Neural cell (in vitro differentiated cells): ENCODE data around the gene SPTBN1. TPM values are rescaled to one million over a fixed set of nuclear protein-coding genes. Genes with fewer than 3 reads are reported as not detected.

Source experiments
- H2AFZ ChIP-seq: fragments of 200-600, 300-800 bp; sonication (generic), shearing (Covaris generic); 2 replicates; pipeline ENCODE4 v1.6.0; 2014; ENCODE audit warnings: low read depth, mild to moderate bottlenecking, antibody characterized with exemption, low read length, moderate library complexity
- H3F3A ChIP-seq: fragments of 200-600 bp; shearing (Covaris generic); 2 replicates; pipeline ENCODE4 v1.6.1; 2016; ENCODE audit warnings: mild to moderate bottlenecking, moderate library complexity, mixed read lengths, antibody characterized with exemption, low read length; ENCODE audit not compliant: insufficient read depth, poor library complexity, severe bottlenecking
- H3K27ac ChIP-seq: fragments of 200-600, 300-800 bp; sonication (generic), shearing (Covaris generic); 2 replicates; pipeline ENCODE4 v1.5.1; 2014; ENCODE audit warnings: mild to moderate bottlenecking, low read length, moderate library complexity
- H3K27me3 ChIP-seq: fragments of 300-800, 200-600 bp; sonication (generic), shearing (Covaris generic); 2 replicates; pipeline ENCODE4 v1.6.0; 2014; ENCODE audit warnings: mild to moderate bottlenecking, low read depth, low read length, moderate library complexity; ENCODE audit not compliant: insufficient read depth
- H3K36me3 ChIP-seq: fragments of 300-800, 200-600 bp; sonication (generic), shearing (Covaris generic); 2 replicates; pipeline ENCODE4 v1.5.1; 2014; ENCODE audit warnings: mild to moderate bottlenecking, antibody characterized with exemption, low read length, moderate library complexity; ENCODE audit not compliant: insufficient read depth
- H3K4me2 ChIP-seq: fragments of 300-800, 200-600 bp; sonication (generic), shearing (Covaris generic); 2 replicates; pipeline ENCODE4 v1.6.0; 2014; ENCODE audit warnings: mild to moderate bottlenecking, low read length
- H3K4me3 ChIP-seq: fragments of 300-800, 200-600 bp; sonication (generic), shearing (Covaris generic); 2 replicates; pipeline ENCODE4 v1.5.1; 2014; ENCODE audit warnings: mild to moderate bottlenecking, low read length, moderate library complexity
- H3K79me2 ChIP-seq: fragments of 200-600 bp; shearing (Covaris generic); replicated peaks from 2 replicates; pipeline ENCODE4 v1.6.0; 2014; ENCODE audit warnings: mild to moderate bottlenecking, low read length, moderate library complexity; ENCODE audit not compliant: insufficient read depth
- H3K9ac ChIP-seq: fragments of 300-800, 200-600 bp; sonication (generic), shearing (Covaris generic); 2 replicates; pipeline ENCODE4 v1.6.1; 2016; ENCODE audit warnings: mild to moderate bottlenecking, low read length, mixed read lengths
- H3K9me2 ChIP-seq: fragments of 200-600 bp; shearing (Covaris generic); 2 replicates; pipeline ENCODE4 v1.6.1; 2016; ENCODE audit warnings: mild to moderate bottlenecking, low read length, mixed read lengths; ENCODE audit not compliant: insufficient read depth
- H3K9me3 ChIP-seq: fragments of 200-600, 300-800 bp; sonication (generic), shearing (Covaris generic); 2 replicates; pipeline ENCODE4 v1.6.1; 2016; ENCODE audit warnings: mild to moderate bottlenecking, mixed run types, low read length, moderate library complexity, mixed read lengths
- H4K20me1 ChIP-seq: fragments of 200-600 bp; shearing (Covaris generic); 2 replicates; pipeline ENCODE4 v1.6.1; 2016; ENCODE audit warnings: mild to moderate bottlenecking, mixed run types; ENCODE audit not compliant: insufficient read depth
- EP300 ChIP-seq: fragments of 450-650 bp; conservative IDR thresholded peaks from 2 replicates; pipeline ENCODE4 v1.6.1; 2014; ENCODE audit warnings: antibody characterized with exemption, mild to moderate bottlenecking, moderate library complexity; ENCODE audit not compliant: poor library complexity, severe bottlenecking
- EZH2 ChIP-seq: fragments of 200-600, 300-800 bp; shearing (Covaris generic), sonication (generic); IDR thresholded peaks from 2 replicates; pipeline ENCODE4 v1.6.1; 2014; ENCODE audit warnings: antibody characterized with exemption, low read length, borderline replicate concordance, mild to moderate bottlenecking; ENCODE audit not compliant: insufficient read depth, poor library complexity, severe bottlenecking
- MXI1 ChIP-seq: fragments of 450-650 bp; conservative IDR thresholded peaks from 2 replicates; pipeline ENCODE4 v1.6.1; 2014; ENCODE audit warnings: antibody characterized with exemption, mild to moderate bottlenecking; ENCODE audit not compliant: poor library complexity, severe bottlenecking
- POLR2AphosphoS5 ChIP-seq: IDR thresholded peaks from 2 replicates; pipeline ENCODE4 v1.6.1; 2012
- RAD21 ChIP-seq: fragments of 450-650 bp; conservative IDR thresholded peaks from 2 replicates; pipeline ENCODE4 v1.6.1; 2014; ENCODE audit warnings: antibody characterized with exemption, mild to moderate bottlenecking, moderate library complexity
- SMC3 ChIP-seq: fragments of 450-650 bp; conservative IDR thresholded peaks from 2 replicates; pipeline ENCODE4 v1.6.1; 2014; ENCODE audit warnings: antibody characterized with exemption, mild to moderate bottlenecking, moderate library complexity; ENCODE audit not compliant: poor library complexity
- TAF1 ChIP-seq: IDR thresholded peaks from 2 replicates; pipeline ENCODE4 v1.6.1; 2012; ENCODE audit warnings: low read depth
- polyA plus RNA-seq: library from polyadenylated mRNA; depleted of rRNA; stranded (reverse); fragments of >200 nt; gene quantifications from 2 replicates; pipeline ENCODE4 v1.2.3, GENCODE V29; 2014
- TF ChIP-seq, protein P1 (sequence below): fragments of 450-650 bp; IDR thresholded peaks from 2 replicates; pipeline ENCODE4 v1.5.1; 2014; ENCODE audit warnings: antibody characterized with exemption, mild to moderate bottlenecking, moderate library complexity; ENCODE audit not compliant: poor library complexity, severe bottlenecking
- TF ChIP-seq, protein P2 (sequence below): IDR thresholded peaks from 2 replicates; pipeline ENCODE4 v1.6.1; 2012; ENCODE audit warnings: borderline replicate concordance

SPTBN1 gene
- polyA plus RNA-seq, 1 donor from 2014 or later, result 92.1 TPM

DNA sequence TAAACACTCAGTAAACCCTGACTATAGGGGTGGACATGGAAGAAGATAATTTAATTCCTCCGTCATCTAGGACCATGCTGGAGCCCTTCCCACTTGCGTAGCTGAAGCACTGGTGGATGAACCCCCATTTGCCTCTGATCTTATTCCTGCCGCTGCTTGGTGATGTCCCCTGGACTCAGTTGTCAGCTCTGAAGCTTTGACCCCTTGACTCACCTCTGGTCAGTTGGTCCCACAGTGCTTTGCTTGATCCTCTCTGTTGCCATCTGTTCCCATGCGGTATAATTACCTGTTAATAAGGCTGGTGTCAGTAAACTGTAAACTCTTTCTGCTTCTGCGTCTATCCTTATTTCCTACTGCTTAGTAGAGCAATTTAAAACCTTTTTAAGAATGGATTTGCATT is 126.9 kb downstream of the SPTBN1 start:
- TF ChIP-seq SMC3 (no peak), RAD21 (no peak), TAF1 (no peak), EP300 (no peak), EZH2 (no peak), MXI1 (no peak), POLR2AphosphoS5 (no peak)
- TF ChIP-seq, protein P1, sequence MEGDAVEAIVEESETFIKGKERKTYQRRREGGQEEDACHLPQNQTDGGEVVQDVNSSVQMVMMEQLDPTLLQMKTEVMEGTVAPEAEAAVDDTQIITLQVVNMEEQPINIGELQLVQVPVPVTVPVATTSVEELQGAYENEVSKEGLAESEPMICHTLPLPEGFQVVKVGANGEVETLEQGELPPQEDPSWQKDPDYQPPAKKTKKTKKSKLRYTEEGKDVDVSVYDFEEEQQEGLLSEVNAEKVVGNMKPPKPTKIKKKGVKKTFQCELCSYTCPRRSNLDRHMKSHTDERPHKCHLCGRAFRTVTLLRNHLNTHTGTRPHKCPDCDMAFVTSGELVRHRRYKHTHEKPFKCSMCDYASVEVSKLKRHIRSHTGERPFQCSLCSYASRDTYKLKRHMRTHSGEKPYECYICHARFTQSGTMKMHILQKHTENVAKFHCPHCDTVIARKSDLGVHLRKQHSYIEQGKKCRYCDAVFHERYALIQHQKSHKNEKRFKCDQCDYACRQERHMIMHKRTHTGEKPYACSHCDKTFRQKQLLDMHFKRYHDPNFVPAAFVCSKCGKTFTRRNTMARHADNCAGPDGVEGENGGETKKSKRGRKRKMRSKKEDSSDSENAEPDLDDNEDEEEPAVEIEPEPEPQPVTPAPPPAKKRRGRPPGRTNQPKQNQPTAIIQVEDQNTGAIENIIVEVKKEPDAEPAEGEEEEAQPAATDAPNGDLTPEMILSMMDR, result no peak
- TF ChIP-seq, protein P2, sequence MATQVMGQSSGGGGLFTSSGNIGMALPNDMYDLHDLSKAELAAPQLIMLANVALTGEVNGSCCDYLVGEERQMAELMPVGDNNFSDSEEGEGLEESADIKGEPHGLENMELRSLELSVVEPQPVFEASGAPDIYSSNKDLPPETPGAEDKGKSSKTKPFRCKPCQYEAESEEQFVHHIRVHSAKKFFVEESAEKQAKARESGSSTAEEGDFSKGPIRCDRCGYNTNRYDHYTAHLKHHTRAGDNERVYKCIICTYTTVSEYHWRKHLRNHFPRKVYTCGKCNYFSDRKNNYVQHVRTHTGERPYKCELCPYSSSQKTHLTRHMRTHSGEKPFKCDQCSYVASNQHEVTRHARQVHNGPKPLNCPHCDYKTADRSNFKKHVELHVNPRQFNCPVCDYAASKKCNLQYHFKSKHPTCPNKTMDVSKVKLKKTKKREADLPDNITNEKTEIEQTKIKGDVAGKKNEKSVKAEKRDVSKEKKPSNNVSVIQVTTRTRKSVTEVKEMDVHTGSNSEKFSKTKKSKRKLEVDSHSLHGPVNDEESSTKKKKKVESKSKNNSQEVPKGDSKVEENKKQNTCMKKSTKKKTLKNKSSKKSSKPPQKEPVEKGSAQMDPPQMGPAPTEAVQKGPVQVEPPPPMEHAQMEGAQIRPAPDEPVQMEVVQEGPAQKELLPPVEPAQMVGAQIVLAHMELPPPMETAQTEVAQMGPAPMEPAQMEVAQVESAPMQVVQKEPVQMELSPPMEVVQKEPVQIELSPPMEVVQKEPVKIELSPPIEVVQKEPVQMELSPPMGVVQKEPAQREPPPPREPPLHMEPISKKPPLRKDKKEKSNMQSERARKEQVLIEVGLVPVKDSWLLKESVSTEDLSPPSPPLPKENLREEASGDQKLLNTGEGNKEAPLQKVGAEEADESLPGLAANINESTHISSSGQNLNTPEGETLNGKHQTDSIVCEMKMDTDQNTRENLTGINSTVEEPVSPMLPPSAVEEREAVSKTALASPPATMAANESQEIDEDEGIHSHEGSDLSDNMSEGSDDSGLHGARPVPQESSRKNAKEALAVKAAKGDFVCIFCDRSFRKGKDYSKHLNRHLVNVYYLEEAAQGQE, result no peak
- peaks cover 7% of the 10 kb centered on the region for H4K20me1 ChIP-seq
- no peaks in the 10 kb centered on the region for H3K9me2 ChIP-seq
- H3K4me2 ChIP-seq, result no peak overlapping the region
- H2AFZ ChIP-seq, result no peak overlapping the region
- no peaks in the 10 kb centered on the region for H3K27me3 ChIP-seq
- H3K36me3 ChIP-seq, result no peaks in the 10 kb centered on the region
- H3K27ac ChIP-seq, result no peak overlapping the region
- H3K9ac ChIP-seq, result no peak overlapping the region
- H3K79me2 ChIP-seq, result peaks cover 14% of the 10 kb centered on the region
- H3K4me3 ChIP-seq, result no peak overlapping the region
- H3F3A ChIP-seq, result no peaks in the 10 kb centered on the region
- H3K9me3 ChIP-seq, result no peaks in the 10 kb centered on the region

DNA sequence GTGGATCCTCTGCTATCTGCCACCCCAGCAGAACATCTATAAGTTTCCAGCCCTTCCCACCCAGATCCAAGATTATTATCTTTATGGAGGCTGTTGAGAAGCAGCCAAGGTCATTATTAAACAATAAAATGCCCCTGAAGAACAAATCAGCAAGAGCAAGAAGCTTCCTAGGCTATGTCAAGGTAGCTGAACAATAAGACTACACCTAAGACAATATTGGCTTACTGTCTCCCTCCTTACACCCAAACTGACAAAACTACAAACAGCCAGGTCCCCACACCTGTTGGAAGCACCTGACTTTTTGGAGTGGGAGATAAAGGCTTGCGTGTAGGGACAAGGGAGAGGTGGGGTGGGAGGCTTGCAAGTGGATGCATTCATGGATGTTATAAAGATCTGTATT is 128.5 kb downstream of the SPTBN1 start:
- Histone ChIP-seq H3K9ac (no peak overlapping the region), H3K79me2 (peaks cover 10% of the 10 kb centered on the region), H4K20me1 (peaks cover 3% of the 10 kb centered on the region), H3K27me3 (no peaks in the 10 kb centered on the region), H2AFZ (no peak overlapping the region), H3K4me3 (no peak overlapping the region), H3K27ac (no peak overlapping the region), H3K9me3 (no peaks in the 10 kb centered on the region), H3K36me3 (no peaks in the 10 kb centered on the region), H3F3A (no peaks in the 10 kb centered on the region), H3K9me2 (no peaks in the 10 kb centered on the region), H3K4me2 (no peak overlapping the region)
- TF ChIP-seq MXI1, result no peak

DNA sequence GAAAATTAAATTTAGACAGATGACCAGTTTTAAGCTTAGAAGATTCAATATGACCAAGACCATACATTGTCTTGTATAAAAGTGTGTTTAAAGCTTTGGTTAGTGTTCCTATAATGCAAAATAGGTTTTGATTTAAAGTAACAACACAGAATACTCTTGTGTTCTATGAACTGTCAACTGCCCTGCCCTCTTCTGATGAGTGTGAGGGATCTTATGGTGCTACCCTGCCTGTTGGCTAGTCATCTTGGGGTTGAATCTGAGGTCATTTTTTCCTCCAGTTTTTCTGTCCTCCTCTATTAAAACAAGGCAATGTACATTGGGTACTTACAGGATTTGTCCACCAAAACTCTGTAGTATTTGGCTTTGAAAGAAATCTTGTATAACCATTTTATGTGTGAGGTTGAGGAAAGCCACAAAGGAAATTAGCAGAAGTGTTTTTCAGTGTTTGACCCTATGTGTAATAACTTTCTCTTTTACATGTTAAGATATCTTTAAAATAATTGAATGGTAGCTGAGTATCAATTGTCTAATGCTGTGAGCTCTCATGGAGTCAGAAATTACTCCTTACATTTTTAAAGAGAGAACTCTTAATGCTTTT is 129.1 kb downstream of the SPTBN1 start:
- Histone ChIP-seq H3K9me3 (no peaks in the 10 kb centered on the region), H4K20me1 (peaks cover 3% of the 10 kb centered on the region), H3K4me2 (no peak overlapping the region), H3K27me3 (no peaks in the 10 kb centered on the region), H3K36me3 (no peaks in the 10 kb centered on the region), H3K4me3 (no peak overlapping the region), H3K9ac (no peak overlapping the region), H3F3A (no peaks in the 10 kb centered on the region), H2AFZ (no peak overlapping the region), H3K9me2 (no peaks in the 10 kb centered on the region), H3K27ac (no peak overlapping the region), H3K79me2 (peaks cover 10% of the 10 kb centered on the region)
- no peak for TF ChIP-seq SMC3
- no peak for TF ChIP-seq MXI1
- TF ChIP-seq POLR2AphosphoS5, result no peak
- TF ChIP-seq, protein P2, result no peak
- TF ChIP-seq EZH2, result no peak
- no peak for TF ChIP-seq EP300
- no peak for TF ChIP-seq RAD21
- TF ChIP-seq TAF1, result no peak
- TF ChIP-seq, protein P1, result no peak
